ENCODE measurements around the gene NKAIN2. TPM values are rescaled to one million over a fixed set of nuclear protein-coding genes. Genes with fewer than 3 reads are reported as not detected.

The NKAIN2 gene
- total RNA-seq, 1 donor = under 0.01 TPM

- TF ChIP-seq, protein P1, sequence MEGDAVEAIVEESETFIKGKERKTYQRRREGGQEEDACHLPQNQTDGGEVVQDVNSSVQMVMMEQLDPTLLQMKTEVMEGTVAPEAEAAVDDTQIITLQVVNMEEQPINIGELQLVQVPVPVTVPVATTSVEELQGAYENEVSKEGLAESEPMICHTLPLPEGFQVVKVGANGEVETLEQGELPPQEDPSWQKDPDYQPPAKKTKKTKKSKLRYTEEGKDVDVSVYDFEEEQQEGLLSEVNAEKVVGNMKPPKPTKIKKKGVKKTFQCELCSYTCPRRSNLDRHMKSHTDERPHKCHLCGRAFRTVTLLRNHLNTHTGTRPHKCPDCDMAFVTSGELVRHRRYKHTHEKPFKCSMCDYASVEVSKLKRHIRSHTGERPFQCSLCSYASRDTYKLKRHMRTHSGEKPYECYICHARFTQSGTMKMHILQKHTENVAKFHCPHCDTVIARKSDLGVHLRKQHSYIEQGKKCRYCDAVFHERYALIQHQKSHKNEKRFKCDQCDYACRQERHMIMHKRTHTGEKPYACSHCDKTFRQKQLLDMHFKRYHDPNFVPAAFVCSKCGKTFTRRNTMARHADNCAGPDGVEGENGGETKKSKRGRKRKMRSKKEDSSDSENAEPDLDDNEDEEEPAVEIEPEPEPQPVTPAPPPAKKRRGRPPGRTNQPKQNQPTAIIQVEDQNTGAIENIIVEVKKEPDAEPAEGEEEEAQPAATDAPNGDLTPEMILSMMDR (IDR thresholded peaks at IDR 0.05; ENCODE audit: insufficient read depth, low read length) = no peak
- no peak overlapping the region for H3K4me3 ChIP-seq (ENCODE audit: low read depth, low read length)
- no peak for DNase-seq (ENCODE audit: low read depth)
These were observed 708.8 kb downstream of the NKAIN2 start for GRCh38 chr6:124512431-124512830.

DNA sequence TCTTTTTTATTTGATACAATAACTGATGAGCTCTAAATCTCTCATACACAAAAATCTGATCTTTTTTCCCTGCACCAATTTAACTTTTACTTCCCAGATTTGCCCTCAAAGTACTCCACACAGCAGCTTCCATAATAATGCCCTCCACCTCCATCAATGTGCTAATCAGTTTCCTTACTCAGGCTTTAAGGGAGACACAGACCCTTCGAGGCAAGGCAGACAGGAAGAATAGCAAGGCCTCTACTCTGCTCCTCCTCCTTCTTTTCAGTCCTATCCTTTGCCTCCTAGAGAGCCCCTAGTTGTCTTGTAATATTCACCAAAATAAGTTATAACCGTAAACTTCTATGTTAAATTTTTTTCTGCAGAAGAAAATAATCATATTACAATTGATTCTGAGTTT lies 713.7 kb downstream of the NKAIN2 start:
- no peak for DNase-seq (ENCODE audit: low read depth)
- TF ChIP-seq, protein P1 (IDR thresholded peaks at IDR 0.05; ENCODE audit: insufficient read depth, low read length) = no peak
- H3K4me3 ChIP-seq (ENCODE audit: low read depth, low read length) = no peak overlapping the region

GRCh38 chr6:124520514-124520913 lies 716.8 kb downstream of the NKAIN2 start:
- H3K4me3 ChIP-seq (ENCODE audit: low read depth, low read length) = no peak overlapping the region
- no peak for DNase-seq (ENCODE audit: low read depth)
- TF ChIP-seq, protein P1 (IDR thresholded peaks at IDR 0.05; ENCODE audit: insufficient read depth, low read length) = no peak

DNA sequence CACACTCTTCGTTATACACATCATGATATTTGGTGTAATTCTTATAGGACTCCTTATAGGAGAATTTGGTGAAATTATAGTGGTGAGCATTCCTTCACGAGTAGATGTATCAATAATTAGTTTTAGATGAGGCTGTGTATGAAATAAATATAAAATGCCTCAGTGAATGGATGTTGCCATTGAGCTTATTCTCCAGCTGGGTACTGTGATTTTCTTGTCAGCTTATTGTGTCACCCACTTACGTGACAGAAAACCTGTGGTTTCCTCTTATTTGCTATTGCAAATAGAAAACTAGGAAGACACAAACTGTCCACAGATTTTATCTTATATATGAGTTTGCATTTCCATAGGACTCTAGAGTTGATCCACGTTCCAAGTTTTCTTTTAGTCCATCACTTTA lies 718.7 kb downstream of the NKAIN2 start:
- no peak overlapping the region for H3K4me3 ChIP-seq (ENCODE audit: low read depth, low read length)
- TF ChIP-seq, protein P1 (IDR thresholded peaks at IDR 0.05; ENCODE audit: insufficient read depth, low read length) = no peak
- no peak for DNase-seq (ENCODE audit: low read depth)

GRCh38 chr6:124524491-124525200 lies 721.0 kb downstream of the NKAIN2 start:
- TF ChIP-seq, protein P1 (IDR thresholded peaks at IDR 0.05; ENCODE audit: insufficient read depth, low read length) = no peak
- no peak for DNase-seq (ENCODE audit: low read depth)
- H3K4me3 ChIP-seq (ENCODE audit: low read depth, low read length) = no peak overlapping the region

DNA sequence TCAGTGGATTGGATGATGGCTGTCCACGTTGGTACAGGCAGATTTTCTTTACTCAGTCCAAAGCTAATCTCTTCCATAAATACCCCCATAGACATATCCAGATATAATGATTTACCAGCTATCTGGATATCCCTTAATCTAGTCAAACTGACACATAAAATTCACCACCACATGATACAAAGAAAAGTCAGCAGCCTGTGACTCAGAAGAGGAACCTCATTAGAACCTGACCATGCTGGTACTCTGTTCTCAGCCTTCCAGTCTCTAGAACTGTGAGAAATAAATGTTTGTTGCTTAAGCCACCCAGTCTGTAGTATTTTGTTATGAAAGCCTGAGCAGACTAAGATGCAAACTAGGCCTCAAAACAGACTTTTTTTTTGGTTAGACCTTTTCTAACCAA lies 727.3 kb downstream of the NKAIN2 start:
- DNase-seq (ENCODE audit: low read depth) = no peak
- no peak overlapping the region for H3K4me3 ChIP-seq (ENCODE audit: low read depth, low read length)
- TF ChIP-seq, protein P1 (IDR thresholded peaks at IDR 0.05; ENCODE audit: insufficient read depth, low read length) = no peak

DNA sequence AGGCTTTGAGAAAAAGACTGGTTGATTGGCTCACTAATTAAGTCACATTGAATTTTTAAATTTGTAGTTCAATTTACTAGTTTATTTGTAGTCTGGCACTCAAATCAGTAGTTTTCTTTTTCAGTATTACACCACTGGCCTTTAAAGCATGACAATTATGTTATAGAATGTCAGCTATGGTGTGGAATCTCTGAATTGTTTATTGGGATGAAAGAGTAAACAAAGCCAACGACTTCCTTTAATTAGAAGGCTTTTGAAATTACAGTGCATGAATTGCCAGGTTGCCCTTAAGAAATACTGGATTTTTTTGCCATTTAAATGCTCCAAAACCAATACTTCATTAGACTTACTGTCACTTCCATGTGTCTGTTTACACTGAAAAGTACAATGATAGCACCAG lies 731.6 kb downstream of the NKAIN2 start:
- no peak for DNase-seq (ENCODE audit: low read depth)
- TF ChIP-seq, protein P1 (IDR thresholded peaks at IDR 0.05; ENCODE audit: insufficient read depth, low read length) = no peak
- H3K4me3 ChIP-seq (ENCODE audit: low read depth, low read length) = no peak overlapping the region

Measured in fibroblast of the aortic adventitia (primary cell).